Activated CD4-positive, alpha-beta T cell treated with anti-CD3 and anti-CD28 coated beads, Interleukin-2, Interleukin-6, amounts not matched to agents 100 ng/mL and 50 ng/mL, durations not matched to agents 16 hours and 8 hours (primary cell): ENCODE measurements around the gene DCAF7.

ENCODE experiments used
- DNase-seq: peaks from one replicate; pipeline ENCODE4 v3.0.0-alpha.2; 2020

DCAF7 gene

GRCh38 chr17:63546308-63547082, 3.8 kb upstream of the DCAF7 start:
- no peak for DNase-seq

GRCh38 chr17:63547083-63547523, 3.2 kb upstream of the DCAF7 start:
- DNase-seq: no peak

- no peak for DNase-seq
Observed at GRCh38 chr17:63549289-63549945, 860 bp upstream of the DCAF7 start.

- DNase-seq: peak; percentile 29
Observed at GRCh38 chr17:63550817-63551639, 751 bp downstream of the DCAF7 start.

GRCh38 chr17:63552211-63552610, 1.9 kb downstream of the DCAF7 start:
- no peak for DNase-seq

- DNase-seq: no peak
Observed at GRCh38 chr17:63555500-63556156, 5.4 kb downstream of the DCAF7 start.

DNA sequence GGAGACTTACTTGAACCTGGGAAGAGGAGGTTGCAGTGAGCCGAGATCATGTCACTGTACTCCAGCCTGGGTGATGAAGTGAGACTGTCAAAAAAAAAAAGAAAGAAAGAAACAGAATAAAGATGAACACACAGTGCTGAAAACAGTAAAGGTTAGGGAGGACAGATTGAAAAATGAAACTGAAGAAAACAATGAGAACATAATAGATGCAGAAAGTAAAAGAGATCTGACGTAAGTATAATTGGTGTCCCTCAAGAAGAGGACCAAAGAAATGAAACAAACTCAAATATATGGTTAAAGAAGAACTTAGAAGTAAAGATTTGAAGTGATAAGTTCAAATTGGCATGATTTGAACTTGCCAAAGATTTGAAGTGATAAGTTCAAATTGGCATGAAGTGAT, 7.1 kb downstream of the DCAF7 start:
- no peak for DNase-seq

GRCh38 chr17:63558441-63558840, 8.2 kb downstream of the DCAF7 start:
- DNase-seq: no peak

DNA sequence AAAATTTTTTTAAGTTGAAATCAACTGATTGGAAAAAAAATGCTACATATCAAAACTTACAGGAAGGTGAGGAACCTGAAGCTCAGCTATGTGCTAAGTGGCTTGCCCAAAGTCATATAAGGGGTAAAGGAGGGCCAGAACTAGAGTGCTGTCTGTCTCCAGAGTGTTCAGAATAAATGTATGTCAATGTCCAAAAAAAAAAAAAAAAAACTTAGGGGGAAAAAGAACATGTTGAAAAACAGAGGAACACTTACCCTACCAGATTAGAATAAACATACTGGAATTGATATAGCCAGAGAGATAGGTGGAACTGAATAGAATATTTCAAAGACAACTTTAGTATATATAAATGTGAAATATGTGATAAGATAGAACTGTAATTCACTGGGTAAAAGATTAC, 11.5 kb downstream of the DCAF7 start:
- DNase-seq: no peak

GRCh38 chr17:63563339-63563738, 13.1 kb downstream of the DCAF7 start:
- no peak for DNase-seq

DNA sequence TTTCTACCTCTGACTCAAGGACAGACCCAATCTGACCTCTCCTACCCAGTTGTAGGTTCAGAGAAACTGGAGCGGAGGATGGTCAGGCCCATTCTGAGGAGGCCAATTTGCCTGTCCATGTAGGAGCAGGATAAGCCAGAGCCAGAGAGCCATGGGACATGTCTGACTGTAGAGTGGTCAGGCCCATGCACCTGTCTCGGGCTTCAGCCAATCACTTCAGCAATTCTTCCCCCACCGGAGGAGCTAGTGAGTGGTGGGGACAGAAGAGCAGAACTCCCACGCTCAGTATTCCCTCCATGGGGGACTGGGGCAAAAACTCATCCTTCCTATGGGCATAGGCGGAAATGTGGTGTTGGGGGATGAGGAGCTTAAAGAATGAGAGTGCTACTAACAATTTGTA, 14.3 kb downstream of the DCAF7 start:
- no peak for DNase-seq

DNA sequence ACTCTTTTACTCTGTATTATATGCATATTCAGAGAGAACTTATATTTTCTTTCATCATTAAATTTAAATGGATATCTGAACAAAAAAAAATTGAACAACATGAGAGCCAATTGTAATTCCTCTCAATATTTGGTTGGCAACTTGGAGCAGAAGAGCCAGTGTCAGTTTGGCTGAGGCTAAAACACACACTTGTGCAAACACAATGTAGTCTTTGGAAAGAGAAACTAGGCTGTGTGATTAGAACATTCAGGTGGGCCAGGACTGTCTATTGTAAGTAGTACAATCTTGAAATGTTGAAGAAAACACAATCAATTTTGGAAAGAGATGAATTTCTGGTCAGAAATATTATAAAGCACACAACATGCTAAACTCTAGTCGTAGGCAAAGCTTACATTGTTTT, 17.0 kb downstream of the DCAF7 start:
- no peak for DNase-seq

DNA sequence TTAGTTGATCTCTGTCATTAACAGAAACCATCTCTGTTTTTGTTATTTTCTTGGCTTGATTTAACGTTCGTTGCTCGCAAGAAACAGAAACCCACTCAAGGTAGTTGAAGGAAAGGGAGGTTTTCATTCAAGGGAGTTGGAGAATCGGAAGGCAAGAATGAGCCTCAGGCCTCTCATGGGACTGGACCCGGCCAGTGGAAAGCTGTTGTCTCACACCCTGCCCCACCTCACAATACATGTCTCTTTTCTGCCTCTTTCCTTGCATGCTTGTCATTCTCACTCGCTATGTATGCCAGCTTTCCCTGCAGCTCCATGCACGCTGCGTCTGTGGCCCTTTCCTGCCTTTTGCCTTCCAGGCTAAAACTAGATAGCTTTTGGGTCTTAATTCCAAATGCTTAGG, 18.3 kb downstream of the DCAF7 start:
- no peak for DNase-seq

- peak; percentile 18 for DNase-seq
Observed at GRCh38 chr17:63571632-63572310, 21.5 kb downstream of the DCAF7 start.

DNA sequence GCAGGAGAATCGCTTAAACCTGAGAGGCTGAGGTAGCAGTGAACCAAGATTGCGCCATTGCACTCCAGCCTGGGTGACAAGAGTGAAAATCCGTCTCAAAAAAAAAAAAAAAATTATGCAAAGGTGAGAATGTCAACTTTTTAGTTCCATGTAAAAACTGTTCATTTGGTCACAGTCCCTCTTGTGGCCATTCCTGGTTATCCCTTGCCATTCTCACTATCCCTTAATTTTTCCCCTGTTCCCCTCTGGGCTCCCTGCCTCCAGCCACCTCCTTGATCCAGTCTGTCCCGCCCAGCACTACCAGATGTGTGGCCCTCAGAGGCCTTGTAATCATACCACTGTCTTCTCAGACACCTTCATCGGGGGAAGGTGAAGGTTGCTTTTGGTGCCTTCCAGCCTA, 23.4 kb downstream of the DCAF7 start:
- DNase-seq: no peak

- DNase-seq: no peak
Observed at GRCh38 chr17:63578027-63578768, 27.9 kb downstream of the DCAF7 start.

GRCh38 chr17:63578769-63579111, 28.5 kb downstream of the DCAF7 start:
- no peak for DNase-seq

- DNase-seq: no peak
Observed at GRCh38 chr17:63579633-63580032, 29.4 kb downstream of the DCAF7 start.

DNA sequence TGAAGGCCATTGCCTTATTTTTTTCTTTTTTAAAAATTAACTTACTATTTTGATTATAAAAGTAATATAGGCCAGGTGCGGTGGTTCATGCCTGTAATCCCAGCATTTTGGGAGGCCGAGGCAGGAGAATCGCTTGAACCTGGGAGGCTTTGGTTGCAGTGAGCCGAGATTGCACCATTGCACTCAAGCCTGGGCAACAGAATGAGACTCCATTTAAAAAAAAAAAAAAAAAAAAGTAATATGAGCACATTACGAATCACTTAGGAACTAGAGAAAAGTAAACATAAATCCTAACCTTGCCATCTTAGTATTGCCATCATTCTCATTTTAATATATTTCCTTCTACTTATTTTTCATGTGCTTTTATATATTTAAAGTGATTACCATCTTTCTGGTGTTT, 37.5 kb downstream of the DCAF7 start:
- no peak for DNase-seq

DNA sequence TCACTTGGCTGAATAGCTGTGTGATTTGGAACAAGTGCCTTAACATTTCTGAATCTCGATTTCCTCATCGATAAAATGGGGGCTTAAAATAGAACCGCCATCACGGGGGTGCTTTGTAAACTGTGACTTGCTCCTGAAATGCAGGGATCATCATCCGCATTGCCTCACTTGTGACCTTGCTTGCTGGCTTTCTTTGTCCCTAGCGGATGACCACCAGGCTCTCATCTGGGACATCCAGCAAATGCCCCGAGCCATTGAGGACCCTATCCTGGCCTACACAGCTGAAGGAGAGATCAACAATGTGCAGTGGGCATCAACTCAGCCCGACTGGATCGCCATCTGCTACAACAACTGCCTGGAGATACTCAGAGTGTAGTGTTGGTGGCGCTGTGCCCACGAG, 38.5 kb downstream of the DCAF7 start:
- no peak for DNase-seq

- DNase-seq: no peak
Observed at GRCh38 chr17:63589646-63590045, 39.4 kb downstream of the DCAF7 start.

DNA sequence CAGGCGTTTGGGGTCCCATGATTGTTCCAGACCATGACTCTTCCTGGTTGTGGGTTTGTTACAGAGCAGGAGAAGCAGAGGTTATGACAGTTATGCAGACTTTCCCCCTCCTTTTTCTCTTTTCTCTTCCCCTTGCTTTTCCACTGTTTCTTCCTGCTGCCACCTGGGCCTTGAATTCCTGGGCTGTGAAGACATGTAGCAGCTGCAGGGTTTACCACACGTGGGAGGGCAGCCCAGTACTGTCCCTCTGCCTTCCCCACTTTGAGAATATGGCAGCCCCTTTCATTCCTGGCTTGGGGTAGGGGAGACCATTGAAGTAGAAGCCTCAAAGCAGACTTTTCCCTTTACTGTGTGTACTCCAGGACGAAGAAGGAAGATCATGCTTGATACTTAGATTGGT, 42.5 kb downstream of the DCAF7 start:
- DNase-seq: no peak
